SK-N-DZ (cell line): ENCODE results near the gene ASS1. TPM values are rescaled to one million over a fixed set of nuclear protein-coding genes. Genes with fewer than 3 reads are reported as not detected.
"Not testable (repeated sequence)": the region's sequence is repeated elsewhere in the genome, so short reads cannot be mapped to it uniquely, and the experiment has no call there.

Experiments
- DNase-seq: peaks from one replicate; pipeline ENCODE4 v3.0.0-alpha.2; 2015; ENCODE audit warnings: low spot score
- polyA plus RNA-seq, 2 experiments: library from polyadenylated mRNA; depleted of rRNA; stranded (reverse); fragments of >200 nt; gene quantifications; 2 replicates each; pipeline ENCODE4 v1.2.3, GENCODE V29; 2014

The ASS1 gene
- 94.1 and 100 TPM in 2 replicates for polyA plus RNA-seq (2014; cell fraction: cytosol; rRNA removed)
- polyA plus RNA-seq (2014; cell fraction: nucleus; rRNA removed): 50.0 and 51.6 TPM in 2 replicates

DNA sequence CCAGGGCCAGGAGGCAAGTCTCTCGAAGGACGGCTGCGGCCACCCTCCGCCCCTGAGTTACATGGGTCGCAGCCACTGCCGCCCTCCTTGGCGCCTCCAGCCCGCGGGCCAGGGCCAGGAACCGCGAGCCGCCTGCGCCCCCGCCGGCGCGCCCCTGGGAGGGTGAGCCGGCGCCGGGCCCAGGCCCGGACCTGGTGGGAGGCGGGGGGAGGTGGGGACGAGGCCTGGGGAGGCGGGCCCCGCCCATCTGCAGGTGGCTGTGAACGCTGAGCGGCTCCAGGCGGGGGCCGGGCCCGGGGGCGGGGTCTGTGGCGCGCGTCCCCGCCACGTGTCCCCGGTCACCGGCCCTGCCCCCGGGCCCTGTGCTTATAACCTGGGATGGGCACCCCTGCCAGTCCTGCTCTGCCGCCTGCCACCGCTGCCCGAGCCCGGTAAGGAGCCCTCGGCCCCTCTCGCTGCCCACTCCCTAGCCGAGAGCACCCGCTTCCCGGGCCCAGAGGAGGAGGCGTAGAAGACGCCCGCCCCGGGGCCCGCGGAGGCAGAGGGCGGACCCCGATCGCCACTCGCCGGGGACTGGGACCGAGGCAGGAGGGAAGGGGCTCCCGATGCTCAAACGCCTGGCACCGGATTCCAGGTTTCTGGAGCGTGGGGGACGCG is at the start of gene ASS1:
Gene ASS1, plus strand, starts transcription at position 397 of the 657 bp plus-strand sequence. CDS start 7,268 bp downstream, outside the sequence.
- DNase-seq: peak; percentile 58

DNA sequence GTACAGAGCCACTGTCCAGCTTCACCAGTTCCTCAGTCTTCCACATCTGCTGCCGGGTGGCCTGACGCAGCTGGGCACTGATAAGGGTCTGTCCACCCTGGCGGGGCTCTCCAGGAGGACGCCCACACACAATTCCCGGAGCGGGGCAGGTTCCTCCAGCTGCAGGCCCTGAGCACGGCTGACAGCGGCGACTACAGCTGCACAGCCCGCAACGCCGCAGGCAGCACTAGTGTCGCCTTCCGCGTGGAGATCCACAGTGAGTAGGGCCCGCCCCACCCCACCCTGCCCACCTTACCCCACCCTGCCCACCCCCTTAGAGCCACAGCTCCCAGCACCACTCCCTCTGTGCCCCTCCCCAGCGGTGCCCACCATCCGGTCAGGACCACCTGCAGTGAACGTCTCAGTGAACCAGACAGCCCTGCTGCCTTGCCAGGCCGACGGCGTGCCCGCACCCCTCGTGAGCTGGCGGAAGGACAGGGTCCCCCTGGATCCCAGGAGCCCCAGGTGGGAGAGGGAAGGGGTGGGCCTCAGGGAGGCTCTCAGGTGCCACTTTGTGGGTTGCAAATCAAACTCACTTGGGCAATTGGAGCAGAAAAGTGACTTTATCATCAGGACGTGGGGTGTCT is 48.8 kb upstream of the ASS1 start:
- no peak for DNase-seq

DNA sequence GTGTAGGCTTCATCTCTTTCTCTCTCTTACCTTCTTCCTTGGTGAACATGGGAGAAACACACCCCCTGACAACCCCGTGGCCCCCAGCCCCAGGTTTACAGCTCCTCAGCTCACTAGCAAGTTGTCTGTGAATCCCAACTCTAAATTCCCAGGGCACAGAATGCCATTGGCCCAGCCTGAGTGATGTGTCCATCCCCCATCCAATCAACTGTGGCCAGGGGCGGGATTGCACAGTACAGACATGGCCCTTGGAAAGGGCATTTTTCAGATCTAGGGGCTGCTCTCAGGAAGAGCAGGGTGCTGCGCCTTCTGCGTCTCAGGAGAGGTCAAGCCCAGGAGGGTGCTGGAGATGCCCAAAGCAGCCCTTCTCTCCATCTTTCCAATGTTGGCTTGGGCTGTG is 48.2 kb upstream of the ASS1 start:
- no peak for DNase-seq

DNA sequence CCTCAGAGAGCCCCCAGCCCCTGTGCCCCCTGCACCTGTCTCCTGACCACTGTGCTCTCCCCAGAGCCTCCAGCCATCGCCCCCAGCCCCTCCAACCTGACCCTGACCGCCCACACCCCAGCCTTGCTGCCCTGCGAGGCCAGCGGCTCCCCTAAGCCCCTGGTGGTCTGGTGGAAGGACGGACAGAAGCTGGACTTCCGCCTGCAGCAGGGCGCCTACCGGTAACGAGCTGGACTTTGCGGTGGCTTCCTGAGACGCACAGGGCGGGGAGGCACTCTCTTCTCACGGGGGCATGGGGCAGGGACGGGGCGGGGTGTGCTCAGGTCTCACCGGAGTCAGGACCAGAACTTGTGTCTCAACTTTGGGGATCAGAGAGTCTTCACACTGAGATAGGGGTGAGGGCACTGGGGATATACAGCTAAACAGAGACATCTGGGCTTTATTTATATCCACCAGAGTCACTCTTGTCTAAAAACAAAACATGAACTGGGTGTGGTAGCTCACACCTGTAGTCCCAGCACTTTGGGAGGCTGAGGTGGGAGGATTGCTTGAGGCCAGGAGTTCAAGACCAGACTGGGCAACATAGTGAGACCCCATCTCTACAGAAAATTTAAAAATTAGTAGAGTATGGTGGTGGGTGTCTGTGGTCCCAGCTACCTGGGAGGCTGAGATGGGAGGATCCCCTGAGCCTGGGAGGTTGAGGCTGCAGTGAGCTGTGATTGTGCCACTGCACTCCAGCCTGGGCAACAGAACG is 46.1 kb upstream of the ASS1 start:
- no peak for DNase-seq

DNA sequence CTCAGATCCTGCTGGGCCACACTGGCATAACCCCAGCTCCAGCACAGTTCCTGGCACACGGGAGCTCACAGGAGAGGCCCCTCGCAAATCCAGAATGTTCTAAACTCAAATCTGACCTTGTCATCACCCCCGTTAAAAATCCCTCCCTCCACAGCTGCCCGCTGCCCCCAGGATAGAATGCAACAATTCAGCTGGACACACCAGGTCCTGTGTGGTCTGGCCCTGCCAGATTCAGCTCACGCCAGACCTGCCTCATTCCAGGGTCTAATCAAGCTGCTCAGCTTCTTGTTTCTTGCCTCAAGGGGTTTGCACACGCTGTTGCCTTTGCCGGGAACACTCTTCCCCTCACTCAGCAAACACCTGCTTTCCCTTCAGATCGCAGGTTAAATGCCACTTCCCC is 45.0 kb upstream of the ASS1 start:
- DNase-seq: no peak

DNA sequence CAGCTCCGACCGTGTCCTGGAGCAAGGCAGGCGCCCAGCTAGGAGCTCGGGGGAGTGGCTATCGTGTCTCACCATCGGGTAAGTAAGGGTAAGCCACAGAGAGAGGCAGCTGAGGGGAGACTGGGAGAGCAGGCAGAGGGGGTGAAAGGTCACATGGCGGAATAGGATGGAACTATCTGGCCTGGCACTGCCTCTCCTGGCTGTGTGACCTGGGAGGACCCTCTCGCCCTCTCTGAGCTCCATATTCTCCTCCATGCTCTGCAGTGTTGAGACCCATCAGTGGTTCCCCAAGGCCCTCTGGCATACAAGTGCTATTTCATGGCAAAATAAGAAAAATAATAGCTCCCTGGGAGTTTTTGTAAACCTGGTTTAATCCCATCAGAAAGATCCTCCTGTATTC is 43.9 kb upstream of the ASS1 start:
- DNase-seq: no peak

DNA sequence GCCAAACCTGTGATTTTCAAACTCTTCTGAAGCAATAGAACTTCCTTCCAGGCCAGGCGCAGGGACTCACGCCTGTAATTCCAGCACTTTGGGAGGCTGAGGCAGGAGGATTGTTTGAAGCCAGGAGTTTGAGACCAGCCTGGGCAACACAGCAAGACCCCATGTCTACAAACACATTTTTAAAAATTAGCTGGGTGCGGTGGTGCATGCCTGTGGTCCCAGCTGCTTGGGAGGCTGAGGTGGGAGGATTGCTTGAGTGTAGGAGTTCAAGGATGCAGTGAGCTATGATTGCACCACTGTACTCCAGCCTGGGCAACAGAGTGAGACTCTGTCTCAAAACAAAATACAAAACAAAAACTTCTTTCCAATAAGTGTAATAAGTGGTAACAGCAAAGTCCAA is 43.0 kb upstream of the ASS1 start:
- not testable (repeated sequence) for DNase-seq

DNA sequence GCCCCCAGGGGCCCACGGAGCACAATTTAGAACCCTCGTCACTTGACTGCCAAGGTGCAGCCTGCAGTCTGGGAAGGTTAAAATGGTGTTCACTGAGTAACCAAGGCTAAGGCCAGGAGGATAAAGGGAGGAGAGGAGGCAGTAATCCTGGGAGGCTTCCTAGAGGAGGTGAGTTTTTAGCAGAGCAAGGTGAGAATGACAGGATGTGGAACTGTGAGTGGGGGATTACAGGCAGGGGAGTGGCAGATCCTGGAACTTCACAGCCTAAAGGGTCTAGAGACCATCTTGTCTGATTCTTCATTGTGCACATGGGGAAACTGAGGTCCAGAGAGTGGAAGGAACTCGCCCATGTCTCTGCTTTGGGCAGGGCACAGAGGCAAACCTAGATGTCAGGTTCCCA is 42.5 kb upstream of the ASS1 start:
- no peak for DNase-seq

DNA sequence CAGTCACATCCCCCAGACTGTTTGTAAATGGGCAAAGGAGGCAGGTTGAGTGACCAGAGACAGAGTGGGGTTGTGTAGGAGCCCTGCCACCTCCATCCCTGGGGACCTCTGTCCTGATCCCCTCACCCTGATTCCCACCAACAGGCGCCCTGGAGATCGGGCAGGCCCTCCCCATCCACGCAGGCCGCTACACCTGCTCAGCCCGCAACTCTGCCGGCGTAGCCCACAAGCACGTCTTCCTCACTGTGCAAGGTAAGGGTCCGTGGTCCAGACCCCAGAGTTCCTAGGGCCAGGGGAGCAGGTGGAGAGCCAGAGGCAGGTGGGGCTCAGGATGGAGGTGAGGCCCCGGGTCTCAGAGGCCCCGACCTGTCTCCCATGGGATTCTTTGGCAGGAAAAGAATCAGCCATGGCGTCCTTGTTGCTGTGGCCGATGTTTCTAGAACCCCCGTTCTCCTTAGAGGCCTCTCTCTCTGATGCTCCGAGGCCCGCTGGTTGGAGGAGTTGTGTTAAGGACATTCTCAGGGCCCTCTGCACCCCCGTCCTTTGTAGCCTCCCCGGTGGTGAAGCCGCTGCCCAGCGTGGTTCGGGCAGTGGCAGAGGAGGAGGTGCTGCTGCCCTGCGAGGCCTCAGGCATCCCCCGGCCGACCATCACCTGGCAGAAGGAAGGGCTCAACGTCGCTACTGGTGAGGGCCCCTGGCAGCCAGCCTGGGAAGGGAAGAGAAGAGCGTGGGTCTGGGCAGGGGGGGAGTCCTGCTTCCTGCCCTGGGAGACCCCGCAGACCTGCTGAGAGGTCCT is 41.9 kb upstream of the ASS1 start:
- DNase-seq: no peak

DNA sequence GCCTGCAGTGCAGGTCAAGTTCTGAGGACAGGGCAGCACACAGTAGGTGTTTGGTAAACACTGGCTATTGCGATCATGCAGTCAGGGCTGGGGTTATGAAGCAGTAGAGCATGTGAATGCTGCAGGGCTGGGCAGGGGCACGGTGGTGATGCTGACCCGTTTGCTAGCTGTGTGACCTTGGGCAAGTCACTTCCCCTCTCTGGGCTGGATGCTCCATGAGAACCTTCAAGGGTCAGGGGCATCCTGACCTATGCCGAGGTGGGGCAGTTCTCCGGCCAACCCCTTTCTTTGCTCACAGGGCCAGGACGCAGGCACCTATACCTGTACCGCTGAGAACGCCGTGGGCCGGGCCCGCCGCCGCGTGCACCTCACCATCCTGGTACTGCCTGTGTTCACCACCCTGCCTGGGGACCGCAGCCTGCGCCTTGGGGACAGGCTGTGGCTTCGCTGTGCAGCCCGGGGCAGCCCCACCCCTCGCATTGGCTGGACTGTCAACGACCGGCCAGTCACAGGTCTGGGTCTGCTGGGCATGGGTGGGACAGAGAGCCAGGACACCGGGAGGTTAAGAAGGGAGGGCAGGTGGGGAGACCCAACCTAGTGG is 39.0 kb upstream of the ASS1 start:
- DNase-seq: no peak

DNA sequence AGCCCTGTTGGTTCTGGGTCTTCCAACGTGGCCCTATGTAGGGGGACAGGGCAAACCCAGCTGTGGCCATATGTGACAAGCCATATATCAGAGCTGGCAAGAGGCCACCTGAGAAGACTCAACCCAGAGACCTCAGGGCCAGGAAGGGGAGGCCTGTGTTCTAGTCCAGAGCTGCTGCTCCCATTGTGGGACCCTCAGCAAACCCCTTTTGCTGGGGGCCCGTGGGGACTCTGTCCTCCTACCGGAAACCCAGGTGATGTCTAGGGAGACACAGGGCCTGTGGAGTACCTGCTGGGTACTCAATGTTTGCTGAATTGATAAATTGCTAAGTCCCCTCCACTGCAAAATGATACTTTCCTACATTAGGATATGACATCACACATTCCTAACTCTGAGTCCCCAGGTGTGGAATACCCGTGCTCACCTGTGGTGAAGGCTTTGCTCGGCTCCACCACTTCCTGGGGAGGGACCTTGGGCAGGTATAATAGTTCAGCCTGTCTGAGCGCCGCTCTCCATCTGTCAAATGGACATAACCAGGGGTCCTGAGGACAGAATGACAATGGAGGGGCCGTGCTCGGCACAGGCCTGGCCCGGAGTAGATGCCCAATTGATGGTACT is 38.4 kb upstream of the ASS1 start:
- no peak for DNase-seq

DNA sequence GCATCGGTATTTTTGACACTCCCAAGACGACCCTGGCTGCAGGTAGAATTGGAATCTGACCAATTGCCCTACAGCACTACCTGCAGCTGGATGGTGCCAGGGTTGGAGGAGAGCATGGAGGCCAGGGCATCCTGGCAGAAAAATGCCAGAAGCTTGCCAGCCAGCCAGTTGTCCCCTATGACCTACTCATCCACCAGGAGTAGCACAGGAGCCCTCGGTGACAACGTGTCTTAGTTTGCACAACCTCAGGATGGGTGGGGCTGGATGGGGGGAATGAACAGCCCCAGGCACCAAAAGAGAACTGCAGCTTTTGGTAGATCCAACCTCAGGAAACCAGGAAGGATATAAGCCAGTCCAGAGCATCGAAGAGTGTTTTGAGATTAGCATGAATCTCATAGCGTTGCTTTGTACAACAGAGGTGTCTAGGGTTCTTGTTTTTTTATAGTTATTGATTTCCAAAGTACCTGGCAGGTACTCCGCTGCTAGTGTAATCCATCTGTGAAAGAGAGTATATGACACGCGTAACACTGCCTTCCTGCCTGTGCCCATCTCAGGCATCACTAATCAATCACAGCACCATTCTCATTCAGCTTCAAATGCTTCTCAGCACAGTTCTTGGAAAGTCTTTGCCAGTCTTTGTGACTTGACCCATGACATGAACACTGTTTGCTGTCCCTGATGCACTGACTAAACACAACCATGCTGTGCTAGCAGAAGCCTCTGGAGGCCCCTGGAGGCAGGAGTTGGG is 36.7 kb upstream of the ASS1 start:
- no peak for DNase-seq

DNA sequence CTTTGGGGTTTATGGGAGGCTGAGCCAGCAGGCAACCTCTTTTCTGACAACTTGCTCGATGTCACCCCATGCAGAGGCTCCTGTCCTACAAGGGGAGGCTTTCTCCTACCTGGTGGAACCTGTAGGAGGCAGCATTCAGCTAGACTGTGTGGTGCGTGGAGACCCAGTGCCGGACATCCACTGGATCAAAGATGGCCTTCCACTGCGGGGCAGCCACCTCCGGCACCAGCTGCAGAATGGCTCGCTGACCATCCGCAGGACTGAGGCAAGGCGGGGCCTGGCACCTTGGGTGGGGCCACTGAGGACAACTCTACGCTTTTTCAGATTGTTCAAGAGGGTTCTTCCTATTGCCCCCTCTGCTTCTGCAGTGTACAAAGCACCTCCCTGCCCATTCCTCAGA is 36.1 kb upstream of the ASS1 start:
- DNase-seq: no peak

DNA sequence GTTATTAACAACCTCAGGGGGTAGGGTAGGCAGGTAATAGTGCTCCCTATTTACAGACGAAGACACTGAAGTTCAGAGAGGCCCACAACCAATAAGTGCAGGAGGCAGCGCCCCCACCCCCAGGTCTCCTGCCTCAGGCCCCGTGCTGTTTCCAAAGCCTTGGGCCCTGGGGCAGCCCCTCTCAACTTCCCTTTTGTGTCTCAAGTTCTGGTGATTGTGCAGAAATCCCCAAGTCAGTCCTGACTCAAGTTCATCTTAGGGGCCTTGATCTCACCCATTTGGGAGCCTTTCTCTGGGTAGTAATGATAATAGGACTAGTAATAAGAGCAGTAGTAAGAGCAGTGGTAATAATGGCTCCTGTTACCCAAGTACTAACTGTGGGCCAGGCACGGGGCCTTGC is 35.5 kb upstream of the ASS1 start:
- no peak for DNase-seq

DNA sequence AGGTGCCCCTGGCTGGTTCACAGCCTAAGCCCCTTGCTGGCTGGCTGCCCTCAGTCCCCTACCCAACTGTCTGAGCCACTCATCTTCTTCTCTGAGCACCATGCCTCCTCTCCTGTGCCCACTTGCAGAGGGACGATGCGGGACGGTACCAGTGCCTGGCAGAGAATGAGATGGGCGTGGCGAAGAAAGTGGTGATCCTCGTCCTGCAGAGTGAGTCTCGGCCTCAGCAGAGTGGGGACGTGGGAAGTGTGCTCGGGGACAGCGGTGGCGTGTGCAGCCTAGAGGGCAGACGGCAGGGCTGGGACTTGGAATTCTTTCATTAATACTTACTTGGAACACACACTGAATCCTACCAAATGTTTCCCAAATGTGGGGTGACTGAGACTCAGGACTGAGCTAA is 34.3 kb upstream of the ASS1 start:
- DNase-seq: no peak

DNA sequence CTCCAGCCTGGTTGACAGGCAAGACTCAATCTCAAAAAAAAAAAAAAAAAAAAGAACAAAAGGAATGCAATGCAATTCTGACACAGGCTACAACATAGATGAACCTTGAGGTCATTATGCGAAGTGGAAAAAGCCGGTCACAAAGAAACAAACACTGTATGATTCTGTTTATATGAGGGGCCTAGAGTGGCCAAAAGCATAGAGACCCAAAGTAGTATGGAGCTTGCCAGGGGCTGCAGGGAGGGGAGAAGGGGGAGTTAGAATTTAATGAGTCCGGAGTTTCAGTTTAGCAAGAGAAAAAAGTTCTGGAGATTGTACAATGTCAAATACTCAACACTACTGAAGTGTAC is 33.2 kb upstream of the ASS1 start:
- DNase-seq: no peak

DNA sequence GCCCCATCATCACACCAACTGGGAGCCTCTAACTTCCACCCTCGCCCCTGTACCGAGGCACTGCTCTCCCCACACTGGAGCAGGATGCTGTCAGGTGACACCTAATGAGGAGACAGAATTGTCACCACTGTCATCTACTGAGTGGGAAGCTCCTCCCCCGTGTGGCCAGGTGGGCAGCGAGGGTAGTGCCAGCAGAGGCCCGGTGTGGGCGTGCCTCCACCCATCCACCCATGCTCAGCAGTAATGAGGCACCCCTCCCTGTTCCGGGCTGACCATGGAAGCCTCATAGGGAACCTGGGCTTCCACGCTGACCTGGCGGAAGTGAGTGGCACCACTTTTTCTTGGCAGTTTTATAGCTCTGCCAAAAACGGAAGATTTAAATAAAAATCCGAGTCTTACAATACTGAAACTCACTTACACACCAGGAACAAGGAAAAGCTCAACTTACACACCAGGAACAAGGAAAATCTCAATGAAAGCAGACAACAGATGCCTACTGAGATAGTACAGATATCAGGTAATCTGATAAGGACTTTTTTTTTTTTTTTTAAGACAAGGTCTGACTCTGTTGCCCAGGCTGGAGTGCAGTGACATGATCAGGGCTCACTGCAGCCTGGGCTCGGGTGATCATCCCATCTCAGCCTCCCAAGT is 30.6 kb upstream of the ASS1 start:
- no peak for DNase-seq

DNA sequence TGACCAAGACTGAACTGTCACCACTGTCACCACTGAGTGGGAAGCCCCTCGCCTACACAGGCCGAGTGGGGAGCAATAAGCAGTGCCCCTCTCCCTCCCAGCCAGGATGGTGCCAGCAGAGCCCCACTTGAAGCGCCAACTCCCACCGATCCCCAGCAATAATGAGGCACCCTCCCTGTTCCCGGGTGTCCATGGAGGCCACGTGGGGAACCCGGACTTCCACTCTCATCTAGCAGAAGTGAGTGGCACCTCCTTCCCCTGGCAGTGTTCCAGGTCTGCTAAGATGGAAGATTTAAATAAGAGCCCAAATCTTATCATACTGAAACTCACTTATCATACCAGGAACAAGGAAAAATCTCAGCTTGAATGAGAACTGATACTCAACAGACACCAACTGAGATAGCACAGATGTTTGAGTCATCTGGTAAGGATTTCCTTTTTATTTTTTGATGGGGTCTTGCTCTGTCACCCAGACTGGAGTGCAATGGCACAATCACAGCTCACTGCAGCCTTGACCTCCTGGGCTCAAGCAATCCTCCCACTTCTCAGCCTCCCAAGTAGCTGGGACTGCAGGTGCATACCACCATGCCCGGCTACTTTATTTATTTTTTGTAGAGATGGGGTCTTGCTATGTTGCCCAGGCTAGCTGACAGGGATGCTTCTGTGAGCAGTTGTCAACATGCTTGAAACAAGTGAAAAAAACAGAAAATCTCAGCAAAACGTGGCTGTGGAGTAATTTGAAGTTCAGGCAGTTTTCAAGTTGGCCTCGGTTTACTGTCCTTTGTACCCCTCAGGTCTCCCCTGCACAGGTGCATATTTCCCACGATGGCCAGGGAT is 29.6 kb upstream of the ASS1 start:
- peak; percentile 79 for DNase-seq

DNA sequence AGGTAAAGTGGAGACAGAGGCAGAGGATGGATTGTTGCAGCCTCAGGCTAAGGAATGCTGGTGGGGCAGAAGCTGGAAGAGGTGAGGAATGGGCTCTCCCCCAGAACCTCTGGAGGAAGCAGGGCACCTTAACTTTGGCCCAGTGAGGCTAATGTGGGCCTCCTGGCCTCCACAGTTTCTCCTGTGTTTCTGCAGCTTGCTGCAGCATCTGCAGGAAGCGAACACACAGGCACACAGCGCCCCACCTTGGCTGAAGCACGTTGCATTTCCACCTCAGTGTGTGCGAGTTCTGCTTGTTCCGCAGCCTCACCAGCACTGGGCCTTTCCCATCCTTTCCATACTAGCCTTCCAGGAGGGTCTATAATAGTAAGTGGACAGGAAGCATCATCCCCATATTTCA is 27.2 kb upstream of the ASS1 start:
- DNase-seq: no peak
